B cell (primary cell): ENCODE results near the gene TFF1.

ENCODE experiments used
- CTCF ChIP-seq: fragments of 200-600 bp; IDR thresholded peaks from one replicate; pipeline ENCODE4 v1.8.0; 2022; ENCODE audit warnings: antibody characterized with exemption, mild to moderate bottlenecking
- EZH2 ChIP-seq: IDR thresholded peaks from 2 replicates; pipeline ENCODE4 v1.6.1; 2012; ENCODE audit warnings: borderline replicate concordance, low read depth, mild to moderate bottlenecking, moderate library complexity, low read length; ENCODE audit not compliant: insufficient read depth, poor library complexity, severe bottlenecking

GRCh38 chr21:42414553-42414927, 48.2 kb upstream of the TFF1 start:
- TF ChIP-seq EZH2 (no peak), CTCF (no peak)
